Measurements from ENCODE around the gene TPO.

Gene TPO

GRCh38 chr2:1586923-1587840, 173.9 kb downstream of the TPO start:
- DNase-seq, result no peak

GRCh38 chr2:1588051-1588977, 175.1 kb downstream of the TPO start:
- DNase-seq, result no peak

DNA sequence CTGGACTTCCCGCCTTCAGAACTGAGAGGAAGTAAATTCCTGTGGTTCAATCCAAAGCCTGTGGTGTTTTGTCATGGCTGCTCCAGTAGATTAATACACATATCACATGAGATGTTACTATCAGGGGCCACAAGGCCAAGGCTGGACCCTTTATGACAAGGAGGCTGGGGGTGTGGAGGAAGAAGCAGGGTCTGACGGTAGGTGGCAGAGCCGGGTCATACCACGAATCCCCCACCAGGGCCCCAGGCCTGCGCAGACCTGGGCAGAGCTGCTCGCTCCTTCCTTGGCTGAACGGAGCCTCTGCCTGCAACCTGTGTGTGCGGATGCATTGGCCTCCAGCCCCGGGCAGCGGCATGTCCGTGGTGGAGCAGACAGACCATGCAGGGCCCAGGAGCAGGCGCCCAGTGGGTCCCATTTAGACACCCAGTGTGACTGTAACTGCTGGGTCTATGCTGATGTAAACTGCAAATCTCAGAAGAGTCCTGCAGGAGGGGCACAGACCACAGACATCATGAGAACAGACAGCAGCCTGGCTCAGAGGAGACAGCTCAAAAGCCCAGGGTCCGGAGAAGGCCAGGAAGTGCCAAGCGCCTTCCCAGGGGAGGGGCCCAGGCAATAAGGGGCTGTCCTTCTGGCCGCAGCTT, 175.8 kb downstream of the TPO start:
- peak; percentile 40 for DNase-seq

GRCh38 chr2:1590596-1591460, 177.6 kb downstream of the TPO start:
- DNase-seq, result no peak

- no peak for DNase-seq
Measured at GRCh38 chr2:1591461-1591770, 178.2 kb downstream of the TPO start.
